DOHH2 (cell line): Measurements from ENCODE around the gene CACNG1.

Source experiments
- EZH2phosphoT487 ChIP-seq: fragments of 200-600 bp; sonication (generic); IDR thresholded peaks from 2 replicates; pipeline ENCODE4 v1.6.1; 2017; ENCODE audit warnings: borderline replicate concordance, mild to moderate bottlenecking, antibody characterized with exemption, low read length, moderate library complexity, mixed read lengths
- TF ChIP-seq, protein P1 (sequence below): fragments of 200-600 bp; sonication (generic); IDR thresholded peaks from one replicate; pipeline ENCODE4 v1.5.1; 2014; ENCODE audit warnings: antibody characterized with exemption, mild to moderate bottlenecking, low read depth, low read length; ENCODE audit not compliant: poor library complexity, severe bottlenecking

DNA sequence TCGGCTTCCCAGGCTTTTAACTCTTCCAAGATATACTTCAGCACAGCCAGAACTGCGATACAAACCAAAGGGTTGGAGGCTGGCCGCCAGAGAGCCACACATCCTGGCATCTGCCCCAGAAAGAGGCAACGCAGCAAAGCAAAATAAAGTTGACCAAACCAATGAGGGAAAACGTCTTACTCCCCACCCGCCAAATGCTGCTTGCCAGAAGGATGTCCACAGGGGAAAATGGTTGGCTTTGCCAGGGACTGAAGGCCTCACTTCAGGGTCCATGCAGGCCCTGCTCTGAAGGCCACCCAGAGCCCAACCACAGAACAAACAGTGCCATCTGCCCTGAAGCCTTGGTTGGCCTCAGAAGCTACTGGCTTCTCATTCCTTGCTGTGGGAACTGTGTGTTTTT, 15.0 kb downstream of the CACNG1 start:
- TF ChIP-seq, protein P1, sequence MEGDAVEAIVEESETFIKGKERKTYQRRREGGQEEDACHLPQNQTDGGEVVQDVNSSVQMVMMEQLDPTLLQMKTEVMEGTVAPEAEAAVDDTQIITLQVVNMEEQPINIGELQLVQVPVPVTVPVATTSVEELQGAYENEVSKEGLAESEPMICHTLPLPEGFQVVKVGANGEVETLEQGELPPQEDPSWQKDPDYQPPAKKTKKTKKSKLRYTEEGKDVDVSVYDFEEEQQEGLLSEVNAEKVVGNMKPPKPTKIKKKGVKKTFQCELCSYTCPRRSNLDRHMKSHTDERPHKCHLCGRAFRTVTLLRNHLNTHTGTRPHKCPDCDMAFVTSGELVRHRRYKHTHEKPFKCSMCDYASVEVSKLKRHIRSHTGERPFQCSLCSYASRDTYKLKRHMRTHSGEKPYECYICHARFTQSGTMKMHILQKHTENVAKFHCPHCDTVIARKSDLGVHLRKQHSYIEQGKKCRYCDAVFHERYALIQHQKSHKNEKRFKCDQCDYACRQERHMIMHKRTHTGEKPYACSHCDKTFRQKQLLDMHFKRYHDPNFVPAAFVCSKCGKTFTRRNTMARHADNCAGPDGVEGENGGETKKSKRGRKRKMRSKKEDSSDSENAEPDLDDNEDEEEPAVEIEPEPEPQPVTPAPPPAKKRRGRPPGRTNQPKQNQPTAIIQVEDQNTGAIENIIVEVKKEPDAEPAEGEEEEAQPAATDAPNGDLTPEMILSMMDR, result no peak
- no peak for TF ChIP-seq EZH2phosphoT487
